Activated T-cell treated with anti-CD3 and anti-CD28 coated beads for 48 hours (primary cell): ENCODE results near the gene RFTN1.
A peak's percentile ranks its signal among the peaks of the same experiment; 100 is the strongest.

Source experiments
- DNase-seq: peaks from one replicate; pipeline ENCODE4 v3.0.0-alpha.2; 2020; ENCODE audit warnings: low read depth

The RFTN1 gene

GRCh38 chr3:16464511-16465148 is 48.9 kb downstream of the RFTN1 start:
- DNase-seq, result no peak

GRCh38 chr3:16463914-16464313 is 49.6 kb downstream of the RFTN1 start:
- DNase-seq, result no peak

- DNase-seq, result no peak
These were observed 50.4 kb downstream of the RFTN1 start for GRCh38 chr3:16463119-16463518.

- no peak for DNase-seq
These were observed 50.8 kb downstream of the RFTN1 start for GRCh38 chr3:16462679-16463078.

- DNase-seq, result no peak
These were observed 51.8 kb downstream of the RFTN1 start for GRCh38 chr3:16461463-16462245.

GRCh38 chr3:16460886-16461285 is 52.6 kb downstream of the RFTN1 start:
- no peak for DNase-seq

- DNase-seq, result no peak
These were observed 53.2 kb downstream of the RFTN1 start for GRCh38 chr3:16460273-16460672.

- DNase-seq, result no peak
These were observed 56.6 kb downstream of the RFTN1 start for GRCh38 chr3:16456784-16457415.

GRCh38 chr3:16455966-16456365 is 57.5 kb downstream of the RFTN1 start:
- no peak for DNase-seq

GRCh38 chr3:16455001-16455400 is 58.5 kb downstream of the RFTN1 start:
- DNase-seq, result no peak

GRCh38 chr3:16452261-16452660 is 61.2 kb downstream of the RFTN1 start:
- no peak for DNase-seq

- no peak for DNase-seq
These were observed 64.1 kb downstream of the RFTN1 start for GRCh38 chr3:16449369-16449768.

GRCh38 chr3:16448639-16449070 is 64.8 kb downstream of the RFTN1 start:
- peak; percentile 56 for DNase-seq

- no peak for DNase-seq
These were observed 66.4 kb downstream of the RFTN1 start for GRCh38 chr3:16447135-16447534.

GRCh38 chr3:16444344-16444743 is 69.2 kb downstream of the RFTN1 start:
- no peak for DNase-seq

GRCh38 chr3:16442730-16443129 is 70.8 kb downstream of the RFTN1 start:
- DNase-seq, result no peak

GRCh38 chr3:16441371-16441875 is 72.1 kb downstream of the RFTN1 start:
- DNase-seq, result no peak

GRCh38 chr3:16439848-16440708 is 73.4 kb downstream of the RFTN1 start:
- no peak for DNase-seq

GRCh38 chr3:16439163-16439847 is 74.2 kb downstream of the RFTN1 start:
- no peak for DNase-seq

GRCh38 chr3:16437640-16438039 is 75.9 kb downstream of the RFTN1 start:
- DNase-seq, result no peak

GRCh38 chr3:16433701-16434151 is 79.8 kb downstream of the RFTN1 start:
- DNase-seq, result no peak
